GM18502 (cell line): Measurements from ENCODE around the gene FCN3.
"Not testable (repeated sequence)": the region's sequence is repeated elsewhere in the genome, so short reads cannot be mapped to it uniquely, and the experiment has no call there.

Source experiments
- ATAC-seq: cut with Tn5 transposase; IDR thresholded peaks from one replicate; pipeline ENCODE4 v1.9.1; 2021; ENCODE audit warnings: mild to moderate bottlenecking; ENCODE audit not compliant: unreplicated experiment, poor library complexity

Gene FCN3

DNA sequence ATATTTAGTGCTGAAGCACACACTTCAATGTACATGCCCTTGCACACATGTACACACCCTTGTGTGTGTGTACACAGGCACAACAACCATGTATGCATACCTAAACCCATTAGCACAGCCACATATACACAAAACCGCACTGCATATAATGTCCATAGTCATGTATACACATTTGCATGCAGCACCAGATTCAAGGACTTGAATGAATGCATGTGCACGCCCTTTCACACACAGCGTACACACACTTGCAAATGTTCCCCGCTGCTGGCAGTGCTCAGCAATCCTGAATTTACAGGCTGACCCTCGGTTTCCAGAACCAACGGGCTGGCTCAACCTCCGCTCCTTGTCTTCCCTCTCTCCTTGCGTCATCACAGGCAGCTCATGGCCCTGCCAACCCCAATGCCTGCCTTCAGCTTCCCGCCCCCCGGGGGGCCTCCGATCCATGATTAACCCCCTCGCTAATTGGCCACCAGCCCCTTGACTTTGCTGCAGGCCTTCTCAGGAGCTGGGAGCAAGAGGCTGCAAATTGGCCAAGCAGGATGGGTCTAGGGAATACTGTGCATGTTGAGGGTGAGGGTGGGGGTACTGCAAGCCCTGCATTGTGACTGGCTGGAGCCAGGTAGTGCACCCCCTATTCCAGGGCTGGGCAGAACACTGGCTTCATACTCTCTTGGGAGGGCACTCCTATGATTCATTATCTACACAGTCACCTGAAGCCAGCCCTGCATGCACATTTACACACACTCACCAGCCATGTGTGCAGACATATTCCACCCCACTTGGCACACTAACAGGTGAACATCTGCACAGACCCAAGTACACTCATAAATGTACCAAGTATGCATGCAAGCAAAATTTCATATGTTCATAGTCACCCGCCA, 25.7 kb upstream of the FCN3 start:
- no peak for ATAC-seq

- no peak for ATAC-seq
Observed at GRCh38 chr1:27399251-27400025, 24.8 kb upstream of the FCN3 start.

DNA sequence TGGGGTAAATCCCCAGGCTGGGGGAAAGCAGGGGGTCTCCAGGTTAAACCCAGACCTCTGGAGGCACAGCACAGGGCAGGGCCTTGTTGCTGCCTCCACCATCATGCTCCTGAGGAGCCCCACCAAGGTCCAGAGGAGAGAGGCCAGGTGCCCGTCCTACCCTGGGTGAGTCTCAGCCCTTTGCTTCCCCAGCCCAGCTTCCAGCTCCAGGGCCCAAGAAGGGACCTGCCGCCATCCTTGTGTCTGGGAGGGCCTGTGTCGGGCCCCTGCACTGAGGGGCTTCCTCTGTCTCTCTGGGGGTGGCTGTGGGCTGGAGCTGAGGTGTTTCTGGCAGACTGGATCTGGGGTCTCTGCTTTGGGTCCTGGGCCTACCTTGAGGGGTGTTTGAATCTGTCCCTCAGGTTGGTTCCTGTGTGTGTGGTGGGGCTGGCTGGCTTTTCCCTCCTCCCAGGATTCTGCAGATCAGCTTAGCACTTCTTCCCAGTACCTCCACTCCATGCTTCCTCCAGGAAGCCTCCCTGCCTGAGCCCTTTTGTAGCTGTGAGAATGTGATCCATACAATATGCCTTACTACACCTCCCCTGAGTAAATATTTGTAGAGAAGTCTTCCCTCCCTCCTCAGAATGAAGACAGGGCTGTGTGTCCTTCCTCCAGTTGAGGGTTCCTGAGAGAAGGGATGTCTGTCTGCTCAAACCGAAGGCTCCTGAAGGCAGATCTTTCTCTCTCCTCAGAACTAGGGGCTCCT, 24.0 kb upstream of the FCN3 start:
- no peak for ATAC-seq

DNA sequence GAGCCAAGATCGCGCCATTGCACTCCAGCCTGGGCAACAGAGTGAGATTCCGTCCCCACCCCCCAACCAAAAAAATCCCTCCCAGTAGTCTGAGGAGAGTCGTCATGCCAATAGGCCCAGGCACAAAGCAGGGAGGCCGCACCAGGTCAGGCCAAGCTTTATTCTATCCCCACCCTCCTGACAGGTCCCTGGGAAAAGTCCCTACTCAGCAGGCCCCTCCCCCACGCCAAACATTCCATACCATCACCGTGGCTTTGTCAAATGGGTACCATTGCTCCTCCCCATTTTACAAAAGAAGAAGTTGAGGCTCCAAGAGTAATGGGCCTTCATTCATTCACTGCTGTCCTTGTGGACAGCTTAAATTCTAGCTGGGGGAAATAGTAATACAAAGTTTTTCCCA, 23.1 kb upstream of the FCN3 start:
- ATAC-seq = no peak

GRCh38 chr1:27397110-27397509, 22.5 kb upstream of the FCN3 start:
- no peak for ATAC-seq

- ATAC-seq = no peak
Observed at GRCh38 chr1:27395441-27396195, 21.0 kb upstream of the FCN3 start.

- no peak for ATAC-seq
Observed at GRCh38 chr1:27394925-27395324, 20.3 kb upstream of the FCN3 start.

- no peak for ATAC-seq
Observed at GRCh38 chr1:27394282-27394658, 19.6 kb upstream of the FCN3 start.

- ATAC-seq = no peak
Observed at GRCh38 chr1:27393641-27394281, 19.1 kb upstream of the FCN3 start.

DNA sequence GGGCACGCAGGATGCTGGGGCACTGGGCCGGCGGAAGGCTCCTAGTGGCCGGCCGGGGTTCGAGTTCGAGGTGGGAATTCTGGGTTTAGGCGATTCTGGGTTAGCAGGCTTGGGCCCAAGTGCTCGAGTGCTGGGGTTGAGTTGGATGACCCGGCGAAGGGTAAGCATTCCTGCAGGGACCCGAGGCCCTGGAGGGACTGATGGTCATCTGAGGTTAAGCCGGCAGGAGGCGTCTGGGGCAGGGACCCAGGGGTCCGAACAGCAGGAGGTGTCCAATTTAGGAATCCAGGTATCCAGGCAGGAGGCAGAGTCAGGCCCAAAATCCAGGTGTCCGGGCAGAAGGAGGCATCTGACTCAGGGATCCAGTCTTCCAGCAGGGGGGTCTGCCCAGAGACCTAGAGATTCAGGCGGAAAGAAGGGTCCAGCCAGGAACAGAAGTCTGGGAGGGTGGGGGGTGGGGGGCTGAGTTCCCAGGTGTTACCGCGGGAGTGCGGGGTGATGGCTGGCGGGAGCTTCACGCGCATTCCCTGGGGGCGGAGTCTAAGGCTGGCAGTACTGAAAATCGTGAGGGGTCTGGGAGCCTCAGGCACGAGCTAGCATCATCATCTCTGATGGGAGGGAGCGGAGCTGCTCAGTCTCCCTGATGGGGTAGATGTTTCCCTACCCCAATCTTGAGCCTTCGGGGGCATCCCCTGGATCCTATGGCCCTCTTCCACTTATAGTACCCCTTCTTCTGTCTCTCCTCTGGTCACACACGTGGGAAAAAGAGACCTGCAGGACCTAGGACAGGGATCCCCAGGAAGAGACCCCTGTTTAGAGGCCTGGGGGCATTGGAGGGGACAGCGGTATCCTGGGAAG, 18.4 kb upstream of the FCN3 start:
- ATAC-seq = no peak

- peak; percentile 77 for ATAC-seq
Observed at GRCh38 chr1:27392096-27392777, 17.6 kb upstream of the FCN3 start, which contains the start of gene GPR3. Gene GPR3 (plus strand): TSS chr1:27392622. CDS start chr1:27393799, 1,177 bp downstream.

DNA sequence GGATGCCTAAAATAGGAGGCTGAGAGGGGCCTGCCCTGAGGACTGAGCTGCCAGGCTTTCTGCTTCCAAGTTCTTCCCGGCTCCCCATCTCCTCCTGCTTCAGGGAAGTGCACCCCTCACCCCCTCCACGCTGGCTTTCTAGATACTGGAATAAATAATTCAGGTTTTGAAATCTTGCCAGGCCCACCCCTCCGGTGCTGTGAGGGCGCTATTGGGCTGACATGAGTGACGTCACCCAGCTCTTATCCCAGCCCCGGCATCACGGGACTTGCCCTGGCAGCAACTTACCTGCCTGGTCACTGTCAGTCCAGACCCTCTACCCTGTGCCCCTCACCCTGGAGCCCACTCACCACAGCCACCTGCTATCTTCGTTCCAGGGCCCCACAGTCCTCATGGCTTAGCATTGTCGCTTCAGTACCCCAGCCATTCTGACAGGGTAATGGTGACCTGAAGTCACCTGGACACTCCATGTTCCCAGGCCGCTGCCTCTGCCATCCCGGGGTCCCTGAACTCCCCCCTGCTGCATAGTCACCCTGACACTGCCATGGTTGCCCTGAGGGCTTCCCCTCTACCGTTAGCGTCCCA, 17.0 kb upstream of the FCN3 start:
- no peak for ATAC-seq

DNA sequence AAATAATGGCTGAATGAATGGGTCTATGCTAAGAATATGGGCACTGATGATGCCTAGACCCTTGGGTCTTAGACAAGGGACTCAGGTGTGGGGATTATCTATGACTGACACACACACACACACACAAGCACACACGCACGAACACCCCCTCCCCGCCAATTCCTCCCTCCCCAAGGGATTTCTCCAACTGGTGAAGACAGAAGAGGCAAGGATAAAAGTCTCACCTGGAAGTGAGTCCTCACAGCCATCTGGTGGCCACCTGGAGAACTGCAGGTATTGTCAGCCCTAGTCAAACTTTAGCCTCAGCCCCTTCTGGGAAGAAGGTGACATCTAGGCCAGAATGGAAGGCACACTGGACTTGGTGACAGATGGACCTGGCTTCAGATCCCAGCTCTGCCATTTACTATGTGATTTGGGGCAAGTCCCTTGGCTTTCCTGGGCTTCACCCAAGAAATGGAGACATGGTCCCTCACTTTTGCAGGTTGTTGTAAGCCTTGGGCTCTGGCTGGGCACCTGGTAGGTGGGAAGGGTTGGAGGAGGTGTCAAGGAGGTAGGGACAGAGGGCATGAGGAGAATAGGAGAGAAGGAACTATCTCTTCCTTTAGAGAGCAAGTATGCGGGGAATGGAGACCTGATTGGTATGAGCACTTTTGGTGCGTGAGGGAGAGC, 13.8 kb upstream of the FCN3 start:
- ATAC-seq = no peak

GRCh38 chr1:27384797-27385196, 10.2 kb upstream of the FCN3 start:
- ATAC-seq = not testable (repeated sequence)

DNA sequence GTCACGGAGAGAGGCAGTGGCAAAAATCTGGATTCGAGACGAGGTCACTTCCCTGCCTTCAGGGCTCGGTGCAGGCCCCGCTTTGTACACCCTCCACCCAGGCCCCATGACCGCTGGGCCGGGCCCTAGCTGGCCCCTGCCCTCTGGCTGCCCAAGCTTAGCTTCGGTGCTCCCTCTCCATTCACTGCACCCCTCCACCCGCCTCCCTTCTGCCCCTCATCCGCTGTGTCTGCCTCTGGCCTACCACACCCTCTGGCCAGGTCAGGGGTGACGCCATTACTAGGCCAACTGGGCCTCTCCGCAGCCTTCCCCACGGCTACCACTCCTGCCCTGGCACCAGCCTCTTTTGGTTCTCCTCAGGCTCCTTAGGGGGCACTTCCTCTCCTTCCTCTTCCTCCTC, 9.0 kb upstream of the FCN3 start:
- ATAC-seq = no peak

DNA sequence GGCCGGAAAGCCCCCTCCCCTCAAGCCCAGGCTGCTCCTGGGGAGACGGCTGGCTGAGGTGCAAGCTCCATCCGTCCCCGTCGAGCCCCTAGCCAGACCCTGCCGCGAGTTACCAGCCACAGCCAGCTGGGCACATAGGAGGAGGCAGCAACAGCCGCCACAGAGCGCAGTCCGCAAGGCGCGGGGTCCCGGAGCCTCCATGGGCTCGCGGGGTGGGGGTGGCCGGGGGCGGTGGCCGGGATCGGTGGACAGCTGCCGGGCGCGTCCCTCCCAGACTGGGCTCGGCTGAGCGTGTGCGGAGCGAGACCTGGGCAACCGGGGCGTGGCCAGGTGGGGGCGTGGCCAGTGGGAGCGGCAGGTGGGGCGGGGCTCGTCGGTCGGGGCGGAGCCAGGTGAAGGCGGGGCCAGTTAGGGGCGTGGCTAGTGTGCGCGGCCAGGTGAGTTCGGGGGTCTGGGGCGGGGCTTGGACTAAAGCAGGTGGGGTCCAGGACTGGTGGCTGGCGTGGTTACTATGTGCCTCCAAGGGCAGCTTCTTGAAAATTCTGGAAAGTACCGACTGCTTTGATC, 8.5 kb upstream of the FCN3 start, which contains the start of gene CD164L2:
Gene CD164L2 (minus strand): TSS at position 295 of the 567 bp plus-strand sequence. CDS start 94 bp downstream, at position 201.
- ATAC-seq = no peak
